ENCODE results near the gene AFAP1L2. TPM values are rescaled to one million over a fixed set of nuclear protein-coding genes. Genes with fewer than 3 reads are reported as not detected.
A peak's percentile ranks its signal among the peaks of the same experiment; 100 is the strongest.

Gene AFAP1L2
- total RNA-seq, 1 donor from 2014 or later = 4.8 TPM

- H3K36me3 Mint-ChIP-seq = peaks cover 12% of the 10 kb centered on the region
- TF ChIP-seq EZH2 (IDR thresholded peaks at IDR 0.05) = no peak
- TF ChIP-seq EZH2phosphoT487 (IDR thresholded peaks at IDR 0.05) = no peak
- no peak for TF ChIP-seq CTCF (IDR thresholded peaks at IDR 0.05)
- H3K4me3 ChIP-seq = no peak overlapping the region
- no peak overlapping the region for H3K4me2 ChIP-seq
- H4K20me1 ChIP-seq (ENCODE audit: low read depth) = no peaks in the 10 kb centered on the region
- no peaks in the 10 kb centered on the region for H3K27me3 ChIP-seq
- H3K9me3 Mint-ChIP-seq = peaks cover 6% of the 10 kb centered on the region
- no peak overlapping the region for H3K9ac ChIP-seq
- no peak overlapping the region for H3K4me3 Mint-ChIP-seq
- no peaks in the 10 kb centered on the region for H3K4me1 ChIP-seq
- no peak overlapping the region for H3K27ac Mint-ChIP-seq
- H3K27ac ChIP-seq = no peak overlapping the region
- no peaks in the 10 kb centered on the region for H3F3A ChIP-seq (ENCODE audit: low read depth)
- H3K36me3 ChIP-seq = peaks cover 2% of the 10 kb centered on the region
- no peaks in the 10 kb centered on the region for H3K79me2 ChIP-seq (ENCODE audit: low read depth)
- no peak for DNase-seq (ENCODE audit: low spot score)
- H2AFZ ChIP-seq (replicated peaks) = no peak overlapping the region
- peaks cover 1% of the 10 kb centered on the region for H3K4me1 Mint-ChIP-seq
- peaks cover 2% of the 10 kb centered on the region for H3K9me3 ChIP-seq (ENCODE audit: low read depth)
- peaks cover 3% of the 10 kb centered on the region for H3K27me3 Mint-ChIP-seq (ENCODE audit: insufficient read depth, low read depth)
These were observed 114.3 kb downstream of the AFAP1L2 start for GRCh38 chr10:114290038-114290437.

GRCh38 chr10:114289096-114289436 lies 115.2 kb downstream of the AFAP1L2 start:
- Histone ChIP-seq H3K4me3 (no peak overlapping the region), H3F3A (ENCODE audit: low read depth) (no peaks in the 10 kb centered on the region), H3K36me3 (no peaks in the 10 kb centered on the region), H3K9ac (no peak overlapping the region), H3K79me2 (ENCODE audit: low read depth) (no peaks in the 10 kb centered on the region), H4K20me1 (ENCODE audit: low read depth) (no peaks in the 10 kb centered on the region), H3K27ac (no peak overlapping the region), H2AFZ (replicated peaks) (no peak overlapping the region), H3K9me3 (ENCODE audit: low read depth) (no peaks in the 10 kb centered on the region), H3K27me3 (no peaks in the 10 kb centered on the region), H3K4me2 (no peak overlapping the region), H3K4me1 (no peaks in the 10 kb centered on the region)
- DNase-seq (ENCODE audit: low spot score) = no peak
- Mint-ChIP-seq H3K4me3 (no peak overlapping the region), H3K4me1 (peaks cover 2% of the 10 kb centered on the region), H3K9me3 (no peaks in the 10 kb centered on the region), H3K27me3 (ENCODE audit: insufficient read depth, low read depth) (peaks cover 3% of the 10 kb centered on the region), H3K27ac (no peak overlapping the region), H3K36me3 (peaks cover 4% of the 10 kb centered on the region)
- no peak for TF ChIP-seq EZH2phosphoT487 (IDR thresholded peaks at IDR 0.05)
- no peak for TF ChIP-seq EZH2 (IDR thresholded peaks at IDR 0.05)
- TF ChIP-seq CTCF (IDR thresholded peaks at IDR 0.05) = no peak

GRCh38 chr10:114288424-114289095 lies 115.7 kb downstream of the AFAP1L2 start:
- Histone ChIP-seq H3K9ac (no peak overlapping the region), H3K27ac (no peak overlapping the region), H3K4me3 (no peak overlapping the region), H3K4me2 (no peak overlapping the region), H4K20me1 (ENCODE audit: low read depth) (no peaks in the 10 kb centered on the region), H3K27me3 (no peaks in the 10 kb centered on the region), H3K9me3 (ENCODE audit: low read depth) (no peaks in the 10 kb centered on the region), H3K36me3 (no peaks in the 10 kb centered on the region), H3K4me1 (no peaks in the 10 kb centered on the region), H3F3A (ENCODE audit: low read depth) (no peaks in the 10 kb centered on the region), H3K79me2 (ENCODE audit: low read depth) (no peaks in the 10 kb centered on the region), H2AFZ (replicated peaks) (no peak overlapping the region)
- H3K9me3 Mint-ChIP-seq = no peaks in the 10 kb centered on the region
- peaks cover 2% of the 10 kb centered on the region for H3K4me1 Mint-ChIP-seq
- H3K27ac Mint-ChIP-seq = peak overlapping the region; percentile 46
- no peak overlapping the region for H3K4me3 Mint-ChIP-seq
- peaks cover 4% of the 10 kb centered on the region for H3K36me3 Mint-ChIP-seq
- TF ChIP-seq EZH2phosphoT487 (IDR thresholded peaks at IDR 0.05) = no peak
- no peak for TF ChIP-seq CTCF (IDR thresholded peaks at IDR 0.05)
- TF ChIP-seq EZH2 (IDR thresholded peaks at IDR 0.05) = no peak
- H3K27me3 Mint-ChIP-seq (ENCODE audit: insufficient read depth, low read depth) = peaks cover 3% of the 10 kb centered on the region
- DNase-seq (ENCODE audit: low spot score) = no peak

Data from neural progenitor cell (in vitro differentiated cells).